ENCODE data around the gene NEDD9.
A peak's percentile ranks its signal among the peaks of the same experiment; 100 is the strongest.

The NEDD9 gene

GRCh38 chr6:11172501-11173327 lies 59.8 kb downstream of the NEDD9 start:
- peak; percentile 58 to 82 (median 74) for DNase-seq

- DNase-seq = no peak
Observed at GRCh38 chr6:11171952-11172351, 60.5 kb downstream of the NEDD9 start.

GRCh38 chr6:11168091-11168635 lies 64.3 kb downstream of the NEDD9 start:
- DNase-seq = no peak

- no peak for DNase-seq
Observed at GRCh38 chr6:11166948-11167347, 65.5 kb downstream of the NEDD9 start.

GRCh38 chr6:11164717-11165646 lies 67.5 kb downstream of the NEDD9 start:
- DNase-seq = no peak

- no peak for DNase-seq
Observed at GRCh38 chr6:11163932-11164331, 68.5 kb downstream of the NEDD9 start.

GRCh38 chr6:11162262-11162661 lies 70.2 kb downstream of the NEDD9 start:
- no peak for DNase-seq

- DNase-seq = no peak
Observed at GRCh38 chr6:11161031-11161956, 71.2 kb downstream of the NEDD9 start.

GRCh38 chr6:11160199-11160598 lies 72.3 kb downstream of the NEDD9 start:
- no peak for DNase-seq

- DNase-seq = no peak
Observed at GRCh38 chr6:11155589-11155988, 76.9 kb downstream of the NEDD9 start.

GRCh38 chr6:11153447-11153846 lies 79.0 kb downstream of the NEDD9 start:
- DNase-seq = no peak

GRCh38 chr6:11152581-11152980 lies 79.9 kb downstream of the NEDD9 start:
- no peak for DNase-seq

- DNase-seq = no peak
Observed at GRCh38 chr6:11151488-11151887, 81.0 kb downstream of the NEDD9 start.

- no peak for DNase-seq
Observed at GRCh38 chr6:11149551-11149950, 82.9 kb downstream of the NEDD9 start.

GRCh38 chr6:11146117-11146826 lies 86.2 kb downstream of the NEDD9 start:
- no peak for DNase-seq

- DNase-seq = peak; percentile 76 to 87 (median 82)
Observed at GRCh38 chr6:11144393-11144851, 88.0 kb downstream of the NEDD9 start.

- DNase-seq = peak; percentile 83 to 93 (median 90)
Observed at GRCh38 chr6:11143394-11144371, 88.8 kb downstream of the NEDD9 start.

GRCh38 chr6:11142296-11143027 lies 90.0 kb downstream of the NEDD9 start:
- peak in 1 of 4 experiments; percentile 22 for DNase-seq

- DNase-seq = peak; percentile 31 to 69 (median 66)
Observed at GRCh38 chr6:11141295-11141694, 91.2 kb downstream of the NEDD9 start.
